HPDE6-E6E7 (cell line): ENCODE results near the gene MRC2.
A peak's percentile ranks its signal among the peaks of the same experiment; 100 is the strongest.

Experiments used
- DNase-seq: peaks from one replicate; pipeline ENCODE4 v3.0.0; 2011; ENCODE audit warnings: missing footprints; ENCODE audit errors: extremely low spot score

MRC2 gene

GRCh38 chr17:62663304-62663703 is 35.8 kb downstream of the MRC2 start:
- no peak for DNase-seq

DNA sequence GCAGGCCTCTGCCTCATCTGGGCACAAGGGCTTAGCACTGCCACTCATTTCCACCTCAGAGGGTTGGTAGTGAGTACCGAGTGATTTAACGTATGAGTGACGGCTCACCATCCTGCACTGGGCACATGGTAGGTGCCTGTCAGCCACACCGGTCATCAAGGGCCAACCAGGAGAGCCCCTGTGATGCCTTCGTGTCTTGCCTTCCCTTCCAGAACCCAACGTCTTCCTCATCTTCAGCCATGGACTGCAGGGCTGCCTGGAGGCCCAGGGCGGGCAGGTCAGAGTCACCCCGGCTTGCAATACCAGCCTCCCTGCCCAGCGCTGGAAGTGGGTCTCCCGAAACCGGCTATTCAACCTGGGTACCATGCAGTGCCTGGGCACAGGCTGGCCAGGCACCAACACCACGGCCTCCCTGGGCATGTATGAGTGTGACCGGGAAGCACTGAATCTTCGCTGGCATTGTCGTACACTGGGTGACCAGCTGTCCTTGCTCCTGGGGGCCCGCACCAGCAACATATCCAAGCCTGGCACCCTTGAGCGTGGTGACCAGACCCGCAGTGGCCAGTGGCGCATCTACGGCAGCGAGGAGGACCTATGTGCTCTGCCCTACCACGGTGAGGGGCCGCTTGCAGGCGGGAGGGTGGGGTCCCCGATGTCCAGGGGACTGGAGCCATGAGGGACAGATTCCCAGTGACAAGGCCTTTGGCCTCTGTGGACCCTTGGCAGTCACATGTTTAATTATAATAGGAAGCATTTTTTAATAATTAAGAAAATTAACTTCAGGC is 37.1 kb downstream of the MRC2 start:
- no peak for DNase-seq

GRCh38 chr17:62665599-62665998 is 38.1 kb downstream of the MRC2 start:
- no peak for DNase-seq

- DNase-seq = no peak
Measured at GRCh38 chr17:62666061-62666800, 38.8 kb downstream of the MRC2 start.

GRCh38 chr17:62666801-62667591 is 39.5 kb downstream of the MRC2 start:
- no peak for DNase-seq

DNA sequence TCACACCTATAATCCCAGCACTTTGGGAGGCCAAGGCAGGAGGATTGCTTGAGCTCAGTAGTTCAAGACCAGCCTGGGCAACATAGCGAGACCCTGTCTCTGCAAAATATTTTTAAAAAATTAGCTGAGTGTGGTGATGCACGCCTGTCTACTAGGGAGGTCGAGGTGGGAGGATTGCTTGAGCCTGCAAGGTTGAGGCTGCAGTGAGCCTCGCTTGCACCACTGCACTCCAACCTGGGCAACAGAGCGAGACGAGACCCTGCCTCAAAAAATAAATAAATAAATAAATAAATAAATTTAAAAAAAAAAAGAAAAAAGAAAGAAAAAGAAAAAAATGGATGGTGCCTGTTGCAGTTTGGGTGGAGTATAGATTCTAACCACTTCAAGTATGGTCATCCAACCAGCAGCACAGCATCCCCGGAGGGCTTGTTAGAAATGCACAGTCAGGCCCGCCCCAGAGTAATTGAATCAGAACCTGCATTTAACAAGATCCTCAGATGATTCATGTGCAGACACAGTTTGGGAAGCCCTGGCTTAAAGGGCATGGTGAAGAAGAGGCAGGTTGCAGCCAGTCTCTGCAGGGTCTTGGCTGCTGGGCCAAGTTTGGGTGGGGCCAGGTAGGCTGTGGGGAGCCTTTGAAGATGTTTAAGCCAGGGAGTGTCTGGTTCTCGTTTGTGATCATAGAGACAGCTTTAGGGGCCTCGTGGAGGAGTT is 40.8 kb downstream of the MRC2 start:
- DNase-seq = peak; percentile 45

- peak; percentile 98 for DNase-seq
Measured at GRCh38 chr17:62670202-62670821, 42.8 kb downstream of the MRC2 start.

- peak; percentile 91 for DNase-seq
Measured at GRCh38 chr17:62671553-62671952, 44.1 kb downstream of the MRC2 start.

DNA sequence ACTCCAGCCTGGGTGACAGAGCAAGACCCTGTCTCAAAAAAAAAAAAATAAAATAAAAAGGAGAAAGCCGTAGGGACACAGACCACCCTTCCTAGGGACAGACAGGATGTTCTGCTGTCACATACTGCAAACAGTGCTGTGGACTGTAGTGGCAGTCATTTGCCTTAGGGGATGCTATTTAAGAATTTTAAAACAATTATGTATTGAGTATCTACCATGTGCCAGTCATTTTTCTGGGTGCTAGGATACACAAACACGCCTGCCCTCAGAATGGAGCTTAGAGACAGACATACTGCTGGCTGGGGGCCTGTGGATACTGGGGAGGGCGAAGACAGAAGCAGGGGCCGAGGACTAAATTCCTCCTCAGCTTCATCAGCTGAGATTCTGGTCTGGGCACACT is 45.5 kb downstream of the MRC2 start:
- no peak for DNase-seq

DNA sequence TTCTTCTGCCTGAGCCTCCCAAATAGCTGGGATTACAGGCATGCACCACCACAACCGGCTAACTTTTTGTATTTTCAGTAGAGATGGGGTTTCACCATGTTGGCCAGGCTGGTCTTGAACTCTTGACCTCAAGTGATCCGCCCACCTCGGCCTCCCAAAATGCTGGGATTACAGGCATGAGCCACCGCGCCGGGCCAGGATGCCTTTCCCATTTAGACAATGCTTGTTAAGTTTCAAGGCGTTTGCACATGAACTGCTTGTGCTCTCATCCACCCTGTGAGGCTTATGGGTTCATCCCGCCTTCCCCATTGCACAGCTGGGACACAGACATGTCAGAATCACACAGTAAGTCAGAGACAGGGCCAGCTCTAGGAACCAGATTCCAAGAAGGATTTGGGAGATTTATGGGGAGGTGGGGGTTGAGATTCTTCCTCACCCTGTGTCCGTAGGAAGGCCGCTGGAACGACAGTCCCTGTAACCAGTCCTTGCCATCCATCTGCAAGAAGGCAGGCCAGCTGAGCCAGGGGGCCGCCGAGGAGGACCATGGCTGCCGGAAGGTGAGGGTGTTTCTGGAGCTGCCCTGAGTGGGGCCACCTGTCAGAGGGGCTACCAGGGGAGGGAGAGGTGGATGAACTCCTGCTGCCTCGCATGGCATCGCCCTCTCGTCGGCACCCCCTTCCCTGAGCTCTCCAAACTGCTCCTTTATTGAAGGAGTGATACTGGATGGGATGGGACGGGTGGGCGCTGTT is 46.3 kb downstream of the MRC2 start:
- DNase-seq = no peak

- DNase-seq = no peak
Measured at GRCh38 chr17:62674363-62674739, 46.9 kb downstream of the MRC2 start.

- DNase-seq = no peak
Measured at GRCh38 chr17:62674841-62675240, 47.4 kb downstream of the MRC2 start.

GRCh38 chr17:62675260-62675659 is 47.8 kb downstream of the MRC2 start:
- no peak for DNase-seq

DNA sequence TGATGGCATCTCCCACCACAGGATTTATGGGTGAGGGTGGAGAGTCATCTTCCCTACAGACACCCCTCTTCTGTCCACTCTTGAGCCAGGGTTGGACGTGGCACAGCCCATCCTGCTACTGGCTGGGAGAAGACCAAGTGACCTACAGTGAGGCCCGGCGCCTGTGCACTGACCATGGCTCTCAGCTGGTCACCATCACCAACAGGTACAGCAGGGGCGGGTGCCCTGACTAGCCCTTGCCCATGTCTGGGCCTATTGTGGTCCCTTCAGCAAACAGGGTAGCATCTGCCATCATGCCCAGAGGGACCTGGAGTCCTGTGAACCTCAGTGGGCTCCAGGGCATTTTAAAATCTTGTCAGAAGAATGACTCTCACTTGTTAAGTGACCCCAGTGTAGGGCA is 48.2 kb downstream of the MRC2 start:
- DNase-seq = no peak

DNA sequence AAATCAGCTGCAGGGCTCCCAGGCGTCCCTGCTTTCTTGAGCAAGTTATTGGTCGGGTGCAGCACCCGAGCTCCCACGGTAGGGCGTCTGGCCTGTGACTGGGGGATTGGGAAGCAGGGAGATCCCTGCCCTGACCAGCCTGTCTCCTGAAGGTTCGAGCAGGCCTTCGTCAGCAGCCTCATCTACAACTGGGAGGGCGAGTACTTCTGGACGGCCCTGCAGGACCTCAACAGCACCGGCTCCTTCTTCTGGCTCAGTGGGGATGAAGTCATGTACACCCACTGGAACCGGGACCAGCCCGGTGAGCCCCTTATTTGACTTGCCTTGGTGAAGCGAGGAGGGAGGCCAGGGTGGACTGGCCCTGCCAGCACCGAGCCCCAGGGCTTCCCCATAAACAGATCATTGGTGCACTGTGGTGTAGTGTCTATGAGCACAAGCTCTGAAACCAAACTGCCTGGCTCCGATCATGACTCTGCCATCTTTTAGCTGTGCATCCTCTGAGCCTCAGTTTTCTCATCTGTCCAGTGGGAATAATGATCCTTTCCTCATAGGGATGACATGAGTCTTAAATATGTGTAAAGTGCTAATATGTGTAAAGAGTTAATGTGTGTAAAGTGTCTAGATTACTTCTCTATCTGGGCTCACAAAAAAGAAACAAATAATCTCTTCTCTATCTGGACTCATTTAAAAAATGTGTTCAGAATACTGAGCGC is 48.9 kb downstream of the MRC2 start:
- DNase-seq = no peak

DNA sequence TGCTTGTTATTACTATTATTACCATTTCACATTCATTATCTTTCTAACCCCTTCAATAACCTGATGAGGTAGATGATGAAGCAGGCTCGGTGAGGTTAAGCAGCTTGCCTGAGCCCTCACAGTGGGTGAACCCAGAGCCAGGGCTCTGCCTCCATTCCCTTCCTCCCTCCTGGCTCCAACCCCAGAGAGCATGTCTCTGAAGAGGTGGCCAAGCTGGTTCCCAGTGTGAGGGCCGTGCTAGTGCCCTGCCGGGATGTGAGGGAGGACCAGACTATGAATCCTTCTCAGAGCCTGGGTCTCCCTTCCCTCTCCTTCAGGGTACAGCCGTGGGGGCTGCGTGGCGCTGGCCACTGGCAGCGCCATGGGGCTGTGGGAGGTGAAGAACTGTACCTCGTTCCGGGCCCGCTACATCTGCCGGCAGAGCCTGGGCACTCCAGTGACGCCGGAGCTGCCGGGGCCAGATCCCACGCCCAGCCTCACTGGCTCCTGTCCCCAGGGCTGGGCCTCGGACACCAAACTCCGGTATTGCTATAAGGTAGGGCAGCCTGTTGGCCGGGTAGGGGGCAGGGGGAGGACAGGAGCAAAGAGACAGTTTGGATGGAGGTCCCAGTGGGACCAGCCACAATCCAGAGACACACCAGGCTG is 49.6 kb downstream of the MRC2 start:
- no peak for DNase-seq

- no peak for DNase-seq
Measured at GRCh38 chr17:62678214-62678919, 50.9 kb downstream of the MRC2 start.

GRCh38 chr17:62679866-62680377 is 52.5 kb downstream of the MRC2 start:
- no peak for DNase-seq
